AG08396 (cell line): ENCODE measurements around the gene RAB20.
"Not testable (repeated sequence)": the region's sequence is repeated elsewhere in the genome, so short reads cannot be mapped to it uniquely, and the experiment has no call there.

Experiments
- DNase-seq: peaks from one replicate; pipeline ENCODE4 v3.0.0; 2012; ENCODE audit warnings: low spot score, mixed read lengths

Gene RAB20

GRCh38 chr13:110575322-110576069, 14.0 kb upstream of the RAB20 start:
- DNase-seq = no peak

- no peak for DNase-seq
Observed at GRCh38 chr13:110574161-110574560, 12.6 kb upstream of the RAB20 start.

- no peak for DNase-seq
Observed at GRCh38 chr13:110572778-110573118, 11.2 kb upstream of the RAB20 start.

GRCh38 chr13:110571896-110572777, 10.6 kb upstream of the RAB20 start:
- no peak for DNase-seq

GRCh38 chr13:110570886-110571285, 9.4 kb upstream of the RAB20 start:
- DNase-seq = no peak

GRCh38 chr13:110569962-110570361, 8.4 kb upstream of the RAB20 start:
- not testable (repeated sequence) for DNase-seq

GRCh38 chr13:110568612-110569011, 7.1 kb upstream of the RAB20 start:
- no peak for DNase-seq

GRCh38 chr13:110566171-110566570, 4.6 kb upstream of the RAB20 start:
- no peak for DNase-seq

GRCh38 chr13:110565296-110565695, 3.8 kb upstream of the RAB20 start:
- DNase-seq = no peak

- DNase-seq = no peak
Observed at GRCh38 chr13:110564472-110564985, 3.0 kb upstream of the RAB20 start.

GRCh38 chr13:110563463-110563774, 1.9 kb upstream of the RAB20 start:
- no peak for DNase-seq

GRCh38 chr13:110562696-110563462, 1.4 kb upstream of the RAB20 start:
- no peak for DNase-seq

- no peak for DNase-seq
Observed at GRCh38 chr13:110562036-110562597, 595 bp upstream of the RAB20 start.

- DNase-seq = peak; percentile 45
Observed at GRCh38 chr13:110560601-110561343, 750 bp downstream of the RAB20 start.

GRCh38 chr13:110559986-110560385, 1.5 kb downstream of the RAB20 start:
- DNase-seq = no peak

GRCh38 chr13:110559429-110559943, 2.0 kb downstream of the RAB20 start:
- peak; percentile 79 for DNase-seq

GRCh38 chr13:110557610-110558305, 3.8 kb downstream of the RAB20 start:
- no peak for DNase-seq

- no peak for DNase-seq
Observed at GRCh38 chr13:110557082-110557481, 4.4 kb downstream of the RAB20 start.

- no peak for DNase-seq
Observed at GRCh38 chr13:110556224-110556606, 5.3 kb downstream of the RAB20 start.

- DNase-seq = no peak
Observed at GRCh38 chr13:110555601-110556223, 5.8 kb downstream of the RAB20 start.
